ENCODE data around the gene TGDS.

Gene TGDS

GRCh38 chr13:94612050-94612449 is 16.1 kb upstream of the TGDS start:
- H3K9me3 ChIP-seq (ENCODE audit: low read length) = no peaks in the 10 kb centered on the region
- no peak overlapping the region for H3K9ac ChIP-seq (ENCODE audit: low read length)
- no peaks in the 10 kb centered on the region for H3K9me2 ChIP-seq (ENCODE audit: low read depth, low read length)
- H4K20me1 ChIP-seq (ENCODE audit: insufficient read depth, low read length) = no peaks in the 10 kb centered on the region
- H3K36me3 ChIP-seq (ENCODE audit: insufficient read depth, low read length) = peaks cover 77% of the 10 kb centered on the region
- TF ChIP-seq CTCF (IDR thresholded peaks at IDR 0.05; ENCODE audit: low read length) (no peak), EZH2 (IDR thresholded peaks at IDR 0.05; ENCODE audit: borderline replicate concordance, low read length) (no peak)
- H3K4me1 ChIP-seq (ENCODE audit: insufficient read depth, low read length, severe bottlenecking) = no peaks in the 10 kb centered on the region
- H3K27ac ChIP-seq (ENCODE audit: low read depth, low read length, poor library complexity, severe bottlenecking) = no peak overlapping the region
- H3F3A ChIP-seq (ENCODE audit: insufficient read depth, low read length) = no peaks in the 10 kb centered on the region
- no peak overlapping the region for H3K4me3 ChIP-seq (ENCODE audit: low read depth, low read length, poor library complexity, severe bottlenecking)
- H2AFZ ChIP-seq (ENCODE audit: low read length) = no peak overlapping the region
- H3K27me3 ChIP-seq (ENCODE audit: insufficient read depth, low read length) = no peaks in the 10 kb centered on the region
- no peaks in the 10 kb centered on the region for H3K79me2 ChIP-seq (ENCODE audit: insufficient read depth, low read length)
- no peak overlapping the region for H3K4me2 ChIP-seq (ENCODE audit: low read length)

GRCh38 chr13:94610475-94610874 is 14.5 kb upstream of the TGDS start:
- Histone ChIP-seq H3F3A (ENCODE audit: insufficient read depth, low read length) (no peaks in the 10 kb centered on the region), H3K36me3 (ENCODE audit: insufficient read depth, low read length) (peaks cover 92% of the 10 kb centered on the region)

GRCh38 chr13:94609196-94609595 is 13.2 kb upstream of the TGDS start:
- H3K9ac ChIP-seq (ENCODE audit: low read length) = no peak overlapping the region
- no peaks in the 10 kb centered on the region for H3K9me2 ChIP-seq (ENCODE audit: low read depth, low read length)
- H3K27me3 ChIP-seq (ENCODE audit: insufficient read depth, low read length) = no peaks in the 10 kb centered on the region
- H2AFZ ChIP-seq (ENCODE audit: low read length) = no peak overlapping the region
- no peaks in the 10 kb centered on the region for H3K79me2 ChIP-seq (ENCODE audit: insufficient read depth, low read length)
- no peak overlapping the region for H3K4me2 ChIP-seq (ENCODE audit: low read length)
- no peaks in the 10 kb centered on the region for H3K4me1 ChIP-seq (ENCODE audit: insufficient read depth, low read length, severe bottlenecking)
- H4K20me1 ChIP-seq (ENCODE audit: insufficient read depth, low read length) = no peaks in the 10 kb centered on the region
- H3K4me3 ChIP-seq (ENCODE audit: low read depth, low read length, poor library complexity, severe bottlenecking) = no peak overlapping the region
- H3K36me3 ChIP-seq (ENCODE audit: insufficient read depth, low read length) = peaks cover 87% of the 10 kb centered on the region
- no peak for TF ChIP-seq EZH2 (IDR thresholded peaks at IDR 0.05; ENCODE audit: borderline replicate concordance, low read length)
- TF ChIP-seq CTCF (IDR thresholded peaks at IDR 0.05; ENCODE audit: low read length) = no peak
- no peaks in the 10 kb centered on the region for H3K9me3 ChIP-seq (ENCODE audit: low read length)
- H3F3A ChIP-seq (ENCODE audit: insufficient read depth, low read length) = no peaks in the 10 kb centered on the region
- H3K27ac ChIP-seq (ENCODE audit: low read depth, low read length, poor library complexity, severe bottlenecking) = no peak overlapping the region

More at GRCh38 chr13:94610475-94610874, 14.5 kb upstream of the TGDS start:
- Histone ChIP-seq H3K9me3 (ENCODE audit: low read length) (no peaks in the 10 kb centered on the region), H4K20me1 (ENCODE audit: insufficient read depth, low read length) (no peaks in the 10 kb centered on the region), H3K9ac (ENCODE audit: low read length) (no peak overlapping the region), H3K79me2 (ENCODE audit: insufficient read depth, low read length) (no peaks in the 10 kb centered on the region), H3K27ac (ENCODE audit: low read depth, low read length, poor library complexity, severe bottlenecking) (no peak overlapping the region), H3K4me3 (ENCODE audit: low read depth, low read length, poor library complexity, severe bottlenecking) (no peak overlapping the region), H2AFZ (ENCODE audit: low read length) (no peak overlapping the region), H3K9me2 (ENCODE audit: low read depth, low read length) (no peaks in the 10 kb centered on the region), H3K27me3 (ENCODE audit: insufficient read depth, low read length) (no peaks in the 10 kb centered on the region), H3K4me2 (ENCODE audit: low read length) (no peak overlapping the region), H3K4me1 (ENCODE audit: insufficient read depth, low read length, severe bottlenecking) (no peaks in the 10 kb centered on the region)
- no peak for TF ChIP-seq CTCF (IDR thresholded peaks at IDR 0.05; ENCODE audit: low read length)
- TF ChIP-seq EZH2 (IDR thresholded peaks at IDR 0.05; ENCODE audit: borderline replicate concordance, low read length) = no peak

All from OCI-LY1 (cell line).